GM18499 (cell line): Measurements from ENCODE around the gene KCNB1.

Source experiments
- ATAC-seq: cut with Tn5 transposase; IDR thresholded peaks from one replicate; pipeline ENCODE4 v1.9.1; 2021; ENCODE audit warnings: moderate number of reproducible peaks; ENCODE audit not compliant: insufficient read depth, unreplicated experiment

KCNB1 gene

GRCh38 chr20:49482621-49483017 lies at the start of gene KCNB1:
Gene KCNB1, minus strand, starts transcription at chr20:49482668. Its CDS starts 188 bp downstream, at chr20:49482480.
- no peak for ATAC-seq

GRCh38 chr20:49529470-49529869 lies 47.0 kb upstream of the KCNB1 start:
- ATAC-seq, result no peak

GRCh38 chr20:49526568-49526967 lies 44.1 kb upstream of the KCNB1 start:
- no peak for ATAC-seq

- ATAC-seq, result no peak
Measured at GRCh38 chr20:49526056-49526455, 43.6 kb upstream of the KCNB1 start.

GRCh38 chr20:49523767-49524360 lies 41.4 kb upstream of the KCNB1 start:
- no peak for ATAC-seq

GRCh38 chr20:49521356-49521755 lies 38.9 kb upstream of the KCNB1 start:
- no peak for ATAC-seq

- ATAC-seq, result no peak
Measured at GRCh38 chr20:49519777-49520359, 37.4 kb upstream of the KCNB1 start.

- ATAC-seq, result no peak
Measured at GRCh38 chr20:49519212-49519712, 36.8 kb upstream of the KCNB1 start.

- ATAC-seq, result no peak
Measured at GRCh38 chr20:49518576-49518975, 36.1 kb upstream of the KCNB1 start.

GRCh38 chr20:49517805-49518100 lies 35.3 kb upstream of the KCNB1 start:
- ATAC-seq, result no peak

GRCh38 chr20:49516916-49517804 lies 34.7 kb upstream of the KCNB1 start:
- no peak for ATAC-seq

- ATAC-seq, result no peak
Measured at GRCh38 chr20:49515586-49515985, 33.1 kb upstream of the KCNB1 start.

- no peak for ATAC-seq
Measured at GRCh38 chr20:49513517-49513916, 31.0 kb upstream of the KCNB1 start.

GRCh38 chr20:49513009-49513408 lies 30.5 kb upstream of the KCNB1 start:
- no peak for ATAC-seq

- no peak for ATAC-seq
Measured at GRCh38 chr20:49511788-49512525, 29.5 kb upstream of the KCNB1 start.

GRCh38 chr20:49510562-49511122 lies 28.2 kb upstream of the KCNB1 start:
- ATAC-seq, result no peak

GRCh38 chr20:49508435-49509199 lies 26.1 kb upstream of the KCNB1 start:
- ATAC-seq, result no peak

- no peak for ATAC-seq
Measured at GRCh38 chr20:49507741-49508434, 25.4 kb upstream of the KCNB1 start.

- no peak for ATAC-seq
Measured at GRCh38 chr20:49505518-49505917, 23.1 kb upstream of the KCNB1 start.
